ENCODE results near the gene EML6.

DNA sequence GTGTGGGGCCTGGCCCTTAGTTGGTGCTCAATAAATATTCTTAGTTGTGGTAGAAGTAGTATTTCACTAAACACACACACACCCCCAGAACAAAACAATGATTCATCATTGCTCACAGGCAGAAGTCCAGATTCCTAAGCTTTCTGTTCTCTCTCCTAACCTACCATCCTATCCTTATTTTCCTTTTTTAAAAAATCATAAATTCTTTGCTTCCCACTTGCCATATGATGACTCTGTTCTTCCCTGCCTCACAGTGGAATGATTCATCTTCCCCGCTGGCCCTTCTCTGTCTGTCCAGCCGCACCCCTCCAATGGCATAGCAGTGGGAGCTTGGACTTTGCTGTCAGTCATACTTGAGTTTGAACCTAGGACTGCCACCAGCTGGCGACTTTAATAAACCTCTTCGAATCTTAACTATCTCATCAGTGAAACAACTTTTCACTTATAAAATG, 5.2 kb downstream of the EML6 start:
- TF ChIP-seq, protein P1, sequence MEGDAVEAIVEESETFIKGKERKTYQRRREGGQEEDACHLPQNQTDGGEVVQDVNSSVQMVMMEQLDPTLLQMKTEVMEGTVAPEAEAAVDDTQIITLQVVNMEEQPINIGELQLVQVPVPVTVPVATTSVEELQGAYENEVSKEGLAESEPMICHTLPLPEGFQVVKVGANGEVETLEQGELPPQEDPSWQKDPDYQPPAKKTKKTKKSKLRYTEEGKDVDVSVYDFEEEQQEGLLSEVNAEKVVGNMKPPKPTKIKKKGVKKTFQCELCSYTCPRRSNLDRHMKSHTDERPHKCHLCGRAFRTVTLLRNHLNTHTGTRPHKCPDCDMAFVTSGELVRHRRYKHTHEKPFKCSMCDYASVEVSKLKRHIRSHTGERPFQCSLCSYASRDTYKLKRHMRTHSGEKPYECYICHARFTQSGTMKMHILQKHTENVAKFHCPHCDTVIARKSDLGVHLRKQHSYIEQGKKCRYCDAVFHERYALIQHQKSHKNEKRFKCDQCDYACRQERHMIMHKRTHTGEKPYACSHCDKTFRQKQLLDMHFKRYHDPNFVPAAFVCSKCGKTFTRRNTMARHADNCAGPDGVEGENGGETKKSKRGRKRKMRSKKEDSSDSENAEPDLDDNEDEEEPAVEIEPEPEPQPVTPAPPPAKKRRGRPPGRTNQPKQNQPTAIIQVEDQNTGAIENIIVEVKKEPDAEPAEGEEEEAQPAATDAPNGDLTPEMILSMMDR (conservative IDR thresholded peaks at IDR 0.05; ENCODE audit: low read depth, low read length), result peak; percentile 63
- TF ChIP-seq EZH2 (IDR thresholded peaks at IDR 0.05; ENCODE audit: low read length, unreplicated experiment), result no peak
